ENCODE measurements around the gene PUS1. TPM values are rescaled to one million over a fixed set of nuclear protein-coding genes. Genes with fewer than 3 reads are reported as not detected.

The PUS1 gene
- total RNA-seq, 1 donor from 2014 or later = 22.7 TPM

DNA sequence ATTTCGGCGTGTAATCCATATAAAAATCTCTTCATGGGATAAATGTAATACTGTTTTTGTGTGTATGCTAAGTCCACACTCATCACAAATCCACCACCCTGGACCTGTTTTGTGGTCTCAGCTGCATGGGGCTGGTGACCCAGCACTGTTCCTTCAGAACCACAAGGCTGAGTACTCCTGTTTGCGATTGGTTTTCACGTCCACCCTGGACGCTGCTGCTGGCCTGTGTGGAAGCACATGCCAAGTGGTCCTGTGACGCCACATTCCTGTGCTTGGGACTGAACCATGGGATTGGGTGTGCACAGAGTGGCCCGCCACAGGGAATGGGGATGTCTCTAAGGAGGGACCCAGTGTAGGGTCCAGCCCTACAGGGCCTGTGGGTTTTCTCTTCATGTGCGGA is 4.3 kb downstream of the PUS1 start:
- no peak overlapping the region for H3K27ac ChIP-seq
- no peaks in the 10 kb centered on the region for H3K9me3 ChIP-seq
- no peak for DNase-seq (ENCODE audit: low spot score in 2 of 2)
- H3K4me1 ChIP-seq = peaks cover 6 to 8% of the 10 kb centered on the region in 2 donors
- H3K27me3 ChIP-seq = no peaks in the 10 kb centered on the region
- TF ChIP-seq, protein P1, sequence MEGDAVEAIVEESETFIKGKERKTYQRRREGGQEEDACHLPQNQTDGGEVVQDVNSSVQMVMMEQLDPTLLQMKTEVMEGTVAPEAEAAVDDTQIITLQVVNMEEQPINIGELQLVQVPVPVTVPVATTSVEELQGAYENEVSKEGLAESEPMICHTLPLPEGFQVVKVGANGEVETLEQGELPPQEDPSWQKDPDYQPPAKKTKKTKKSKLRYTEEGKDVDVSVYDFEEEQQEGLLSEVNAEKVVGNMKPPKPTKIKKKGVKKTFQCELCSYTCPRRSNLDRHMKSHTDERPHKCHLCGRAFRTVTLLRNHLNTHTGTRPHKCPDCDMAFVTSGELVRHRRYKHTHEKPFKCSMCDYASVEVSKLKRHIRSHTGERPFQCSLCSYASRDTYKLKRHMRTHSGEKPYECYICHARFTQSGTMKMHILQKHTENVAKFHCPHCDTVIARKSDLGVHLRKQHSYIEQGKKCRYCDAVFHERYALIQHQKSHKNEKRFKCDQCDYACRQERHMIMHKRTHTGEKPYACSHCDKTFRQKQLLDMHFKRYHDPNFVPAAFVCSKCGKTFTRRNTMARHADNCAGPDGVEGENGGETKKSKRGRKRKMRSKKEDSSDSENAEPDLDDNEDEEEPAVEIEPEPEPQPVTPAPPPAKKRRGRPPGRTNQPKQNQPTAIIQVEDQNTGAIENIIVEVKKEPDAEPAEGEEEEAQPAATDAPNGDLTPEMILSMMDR (IDR thresholded peaks at IDR 0.05) = no peak
- H3K36me3 ChIP-seq = peaks cover 25 to 38% of the 10 kb centered on the region in 2 donors
- intact Hi-C loops (cut with DNase I) = no loop called here
- H3K4me3 ChIP-seq = no peak overlapping the region

DNA sequence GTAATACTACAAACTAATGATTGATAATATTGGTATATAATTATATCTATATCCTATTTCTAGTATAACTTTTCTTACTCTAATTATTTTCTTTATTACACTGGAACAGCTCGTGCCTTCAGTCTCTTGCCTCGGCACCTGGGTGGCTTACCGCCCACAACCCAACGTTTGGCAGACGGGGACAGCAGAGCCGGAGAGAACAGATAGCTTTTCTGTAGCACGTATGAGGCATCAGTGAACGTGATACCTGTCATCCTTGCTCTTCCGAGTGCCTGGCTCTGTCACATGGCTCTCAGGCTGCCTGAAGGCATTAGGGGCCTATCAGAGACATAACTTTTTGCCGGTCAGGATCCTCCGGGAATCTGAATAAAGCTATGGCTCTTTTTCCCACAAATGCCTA is 5.5 kb downstream of the PUS1 start:
- Histone ChIP-seq H3K4me1 (peaks cover 6 to 8% of the 10 kb centered on the region in 2 donors), H3K9me3 (no peaks in the 10 kb centered on the region), H3K27ac (no peak overlapping the region), H3K4me3 (no peak overlapping the region), H3K36me3 (peaks cover 31 to 46% of the 10 kb centered on the region in 2 donors), H3K27me3 (no peaks in the 10 kb centered on the region)
- DNase-seq (ENCODE audit: low spot score in 2 of 2) = no peak
- intact Hi-C loops (cut with DNase I) = no loop called here
- TF ChIP-seq, protein P1 (IDR thresholded peaks at IDR 0.05) = no peak

DNA sequence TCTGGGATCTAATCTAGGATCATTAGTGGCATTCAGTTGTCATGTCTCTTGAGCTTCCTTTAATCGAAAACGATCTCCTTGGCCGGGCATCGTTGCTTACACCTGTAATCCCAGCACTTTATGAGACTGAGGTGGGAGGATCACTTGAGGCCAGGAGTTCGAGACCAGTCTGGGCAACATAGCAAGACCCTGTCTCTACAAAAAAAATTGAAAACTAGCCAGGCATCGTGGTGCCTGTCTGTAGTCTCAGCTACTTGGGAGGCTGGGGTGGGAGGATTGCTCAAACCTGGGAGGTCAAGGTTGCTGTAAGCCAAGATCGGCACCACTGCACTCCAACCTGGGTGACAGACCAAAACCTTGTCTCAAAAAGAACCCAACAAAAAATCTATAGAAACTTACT is 9.0 kb downstream of the PUS1 start:
- DNase-seq (ENCODE audit: low spot score in 2 of 2) = no peak
- Histone ChIP-seq H3K27me3 (no peaks in the 10 kb centered on the region), H3K9me3 (no peaks in the 10 kb centered on the region), H3K27ac (no peak overlapping the region), H3K4me1 (no peaks in the 10 kb centered on the region), H3K36me3 (peaks cover 36 to 56% of the 10 kb centered on the region in 2 donors), H3K4me3 (no peak overlapping the region)
- intact Hi-C loops (cut with DNase I) = no loop called here
- TF ChIP-seq, protein P1 (IDR thresholded peaks at IDR 0.05) = no peak

DNA sequence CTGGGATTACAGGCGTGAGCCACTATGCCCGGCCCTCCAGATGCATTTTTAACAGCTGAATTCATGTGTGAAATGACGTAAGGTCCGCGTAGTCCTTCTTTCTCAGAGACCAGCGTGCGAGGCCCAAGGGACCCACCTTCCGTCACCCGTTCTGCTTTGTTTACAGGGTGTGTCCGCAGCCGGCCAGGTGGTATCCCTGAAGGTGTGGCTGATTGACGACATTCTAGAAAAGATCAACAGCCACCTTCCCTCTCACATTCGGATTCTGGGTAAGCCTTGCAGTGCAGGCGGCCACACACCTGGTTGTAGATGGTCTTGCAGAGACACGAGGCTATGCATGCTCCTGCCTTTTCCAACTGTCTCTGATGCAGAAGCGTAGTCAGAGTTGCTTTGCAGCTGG is 9.9 kb downstream of the PUS1 start:
- no peaks in the 10 kb centered on the region for H3K9me3 ChIP-seq
- H3K27me3 ChIP-seq = no peaks in the 10 kb centered on the region
- no peak overlapping the region for H3K4me3 ChIP-seq
- no peaks in the 10 kb centered on the region for H3K4me1 ChIP-seq
- TF ChIP-seq, protein P1 (IDR thresholded peaks at IDR 0.05) = no peak
- intact Hi-C loops (cut with DNase I) = no loop called here
- no peak overlapping the region for H3K27ac ChIP-seq
- DNase-seq (ENCODE audit: low spot score in 2 of 2) = no peak
- H3K36me3 ChIP-seq = peaks cover 31 to 50% of the 10 kb centered on the region in 2 donors

DNA sequence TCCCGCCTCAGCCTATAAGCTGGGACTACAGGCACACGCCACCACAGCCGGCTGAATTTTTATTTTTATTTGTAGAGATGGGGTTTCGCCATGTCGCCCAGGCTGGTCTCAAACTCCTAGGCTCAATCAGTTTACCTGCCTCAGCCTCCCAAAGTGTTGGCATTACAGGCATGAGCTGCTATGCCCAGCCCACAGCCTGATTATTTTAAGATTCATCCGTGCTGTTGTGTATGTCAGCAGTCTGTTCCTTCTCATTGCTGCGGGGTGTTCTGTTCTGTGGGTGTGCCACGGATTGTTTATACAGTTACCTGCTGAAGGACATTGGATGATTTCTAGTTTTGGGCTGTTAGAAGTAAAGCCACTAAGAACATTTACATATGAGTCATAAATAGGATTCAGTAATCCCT is 11.1 kb downstream of the PUS1 start:
- no peak overlapping the region for H3K27ac ChIP-seq
- no peak overlapping the region for H3K4me3 ChIP-seq
- TF ChIP-seq, protein P1 (IDR thresholded peaks at IDR 0.05) = no peak
- H3K9me3 ChIP-seq = no peaks in the 10 kb centered on the region
- no peaks in the 10 kb centered on the region for H3K27me3 ChIP-seq
- intact Hi-C loops (cut with DNase I) = no loop called here
- H3K36me3 ChIP-seq = peaks cover 27 to 43% of the 10 kb centered on the region in 2 donors
- no peak for DNase-seq (ENCODE audit: low spot score in 2 of 2)
- H3K4me1 ChIP-seq = no peaks in the 10 kb centered on the region

Measured in ascending aorta (tissue), 2 donors.